Hepatocyte (in vitro differentiated cells): Measurements from ENCODE around the gene AURKAIP1.

ENCODE experiments used
- CTCF ChIP-seq: fragments of 200-600 bp; sonication (generic); IDR thresholded peaks from 2 replicates; pipeline ENCODE4 v1.5.1; 2016; ENCODE audit warnings: antibody characterized with exemption, mild to moderate bottlenecking; ENCODE audit not compliant: poor library complexity
- EZH2 ChIP-seq: fragments of 200-600 bp; sonication (generic); IDR thresholded peaks from 2 replicates; pipeline ENCODE4 v1.6.1; 2016; ENCODE audit warnings: antibody characterized with exemption, mild to moderate bottlenecking, borderline replicate concordance
- EZH2phosphoT487 ChIP-seq: fragments of 200-600 bp; sonication (generic); IDR thresholded peaks from one replicate; pipeline ENCODE4 v1.6.1; 2018; ENCODE audit warnings: antibody characterized with exemption, mild to moderate bottlenecking, low read depth, moderate library complexity; ENCODE audit not compliant: unreplicated experiment, severe bottlenecking

GRCh38 chr1:1420654-1421141 is 45.7 kb upstream of the AURKAIP1 start:
- TF ChIP-seq CTCF (no peak), EZH2 (no peak), EZH2phosphoT487 (no peak)
